HEK293T (cell line): ENCODE results near the gene MAP2K5.

Experiments
- ARNT ChIP-seq: fragments of 450-650 bp; IDR thresholded peaks from 2 replicates; pipeline ENCODE4 v1.6.1; 2017; ENCODE audit warnings: mild to moderate bottlenecking
- BHLHE40 ChIP-seq: fragments of 450-650 bp; IDR thresholded peaks from 2 replicates; pipeline ENCODE4 v1.6.1; 2016; ENCODE audit warnings: mild to moderate bottlenecking, moderate library complexity, borderline replicate concordance
- ELF4 ChIP-seq: fragments of 450-650 bp; IDR thresholded peaks from 2 replicates; pipeline ENCODE4 v1.6.1; 2017; ENCODE audit warnings: antibody characterized with exemption
- FOXK2 ChIP-seq: fragments of 450-650 bp; IDR thresholded peaks from 2 replicates; pipeline ENCODE4 v1.6.1; 2016; ENCODE audit warnings: mild to moderate bottlenecking
- FOXM1 ChIP-seq: fragments of 450-650 bp; IDR thresholded peaks from 2 replicates; pipeline ENCODE4 v1.6.1; 2017; ENCODE audit warnings: mild to moderate bottlenecking, borderline replicate concordance
- HDGF ChIP-seq: fragments of 450-650 bp; IDR thresholded peaks from 2 replicates; pipeline ENCODE4 v1.6.1; 2017; ENCODE audit warnings: antibody characterized with exemption, borderline replicate concordance
- L3MBTL2 ChIP-seq: fragments of 450-650 bp; conservative IDR thresholded peaks from 2 replicates; pipeline ENCODE4 v1.6.1; 2016; ENCODE audit warnings: mild to moderate bottlenecking
- LEF1 ChIP-seq: fragments of 450-650 bp; IDR thresholded peaks from 2 replicates; pipeline ENCODE4 v1.6.1; 2017; ENCODE audit warnings: mild to moderate bottlenecking, borderline replicate concordance
- NFRKB ChIP-seq: fragments of 450-650 bp; IDR thresholded peaks from 2 replicates; pipeline ENCODE4 v1.6.1; 2016; ENCODE audit warnings: mild to moderate bottlenecking, moderate library complexity
- PKNOX1 ChIP-seq: fragments of 450-650 bp; IDR thresholded peaks from 2 replicates; pipeline ENCODE4 v1.6.1; 2016
- SP1 ChIP-seq: fragments of 450-650 bp; IDR thresholded peaks from 2 replicates; pipeline ENCODE4 v1.6.1; 2017
- SUZ12 ChIP-seq: fragments of 450-650 bp; IDR thresholded peaks from 2 replicates; pipeline ENCODE4 v1.6.1; 2016; ENCODE audit warnings: mild to moderate bottlenecking
- TARDBP ChIP-seq: fragments of 450-650 bp; IDR thresholded peaks from 2 replicates; pipeline ENCODE4 v1.6.1; 2016

- no peak for TF ChIP-seq TARDBP
- no peak for TF ChIP-seq SP1
- no peak for TF ChIP-seq BHLHE40
- TF ChIP-seq SUZ12 = no peak
- no peak for TF ChIP-seq ELF4
- TF ChIP-seq HDGF = no peak
- TF ChIP-seq FOXM1 = no peak
- TF ChIP-seq L3MBTL2 = no peak
- TF ChIP-seq ARNT = no peak
- TF ChIP-seq PKNOX1 = peak; percentile 62
- no peak for TF ChIP-seq LEF1
- no peak for TF ChIP-seq NFRKB
- TF ChIP-seq FOXK2 = no peak
These were observed 52.3 kb downstream of the MAP2K5 start for GRCh38 chr15:67594770-67595169.
